ENCODE results near the gene NOL4L.
"Not testable (repeated sequence)": the region's sequence is repeated elsewhere in the genome, so short reads cannot be mapped to it uniquely, and the experiment has no call there.

Gene NOL4L

DNA sequence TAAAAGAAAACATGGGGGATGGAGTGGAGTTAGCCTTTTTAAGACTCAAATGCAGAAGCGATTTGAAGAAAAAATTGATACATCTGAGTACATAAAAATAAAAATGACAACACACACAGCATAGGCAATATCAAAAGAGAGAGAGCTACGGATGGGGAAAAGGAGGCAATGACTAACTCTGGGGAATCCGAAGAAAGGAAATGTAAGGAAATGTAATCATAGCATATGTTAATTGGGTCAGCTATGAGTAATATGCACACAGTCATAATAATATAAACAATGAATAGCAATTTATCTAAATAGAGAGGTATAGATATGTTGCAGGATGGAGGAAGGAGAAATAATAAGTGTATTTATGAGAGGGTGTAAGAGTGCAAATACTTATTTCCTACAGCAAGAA lies 83.4 kb downstream of the NOL4L start:
- DNase-seq: no peak

DNA sequence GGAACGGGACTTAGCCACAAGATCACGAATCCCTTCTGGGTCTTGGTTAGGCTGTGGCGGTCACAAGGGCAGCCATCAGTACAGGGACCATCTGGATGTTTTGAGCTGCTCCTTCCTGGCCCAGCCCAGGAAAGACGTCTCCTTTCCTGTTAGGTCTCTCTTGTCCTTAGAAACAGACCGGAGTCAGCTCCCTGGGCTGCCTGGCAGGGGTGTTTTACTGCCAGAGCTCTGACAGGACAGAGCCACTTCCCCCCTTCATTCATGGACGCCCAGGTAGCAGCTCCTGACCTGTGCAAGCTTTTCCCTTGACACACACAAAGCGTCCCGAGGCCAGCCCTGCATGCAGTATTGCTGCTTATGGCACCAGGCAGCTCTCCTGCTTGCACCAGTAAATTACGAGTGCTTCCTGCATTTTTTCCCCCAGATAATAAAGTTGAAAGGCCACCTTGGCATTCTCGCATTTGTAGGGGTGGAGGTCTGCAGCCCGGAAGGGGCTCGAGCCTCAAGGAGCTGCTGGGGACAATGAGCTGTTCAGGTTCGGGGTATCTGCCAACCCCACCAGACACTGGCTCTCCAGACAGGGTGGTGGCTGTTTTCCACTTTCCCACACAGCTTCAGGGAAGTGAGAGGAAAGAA lies 87.4 kb downstream of the NOL4L start:
- DNase-seq: no peak

DNA sequence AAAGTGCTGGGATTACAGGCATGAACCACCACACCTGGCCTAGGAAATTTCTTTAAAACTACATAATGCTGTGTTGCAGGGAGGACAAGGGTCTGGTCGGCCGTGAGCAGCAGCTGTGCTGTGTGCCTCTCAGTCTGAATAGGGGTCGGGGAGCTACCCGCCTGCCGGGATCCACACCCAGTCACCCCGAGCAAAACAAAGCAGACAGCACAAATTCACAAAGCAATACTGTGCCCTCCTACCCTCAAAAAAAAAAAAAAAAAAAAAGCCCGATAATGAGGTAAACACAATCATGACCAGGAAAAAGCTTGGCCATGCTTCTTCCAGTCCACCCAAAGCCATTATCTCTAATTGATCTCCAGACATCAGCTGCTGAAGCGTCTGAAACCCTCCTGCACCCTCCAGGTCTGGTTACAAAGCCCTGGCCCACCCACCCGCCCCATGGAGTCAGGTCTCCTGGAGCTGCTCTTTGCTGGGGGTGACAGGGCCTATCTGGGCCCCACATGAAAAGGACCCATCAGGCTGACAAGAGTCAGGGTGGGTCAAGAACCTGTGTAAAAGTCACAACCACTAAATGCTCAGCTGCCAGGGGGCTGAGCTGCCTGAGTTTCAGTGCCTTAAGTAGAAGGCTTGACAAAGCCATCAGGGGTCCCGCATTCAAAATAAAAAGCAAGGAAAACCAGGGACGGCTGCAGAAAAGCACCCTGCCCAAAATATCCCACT lies 88.2 kb downstream of the NOL4L start:
- no peak for DNase-seq

DNA sequence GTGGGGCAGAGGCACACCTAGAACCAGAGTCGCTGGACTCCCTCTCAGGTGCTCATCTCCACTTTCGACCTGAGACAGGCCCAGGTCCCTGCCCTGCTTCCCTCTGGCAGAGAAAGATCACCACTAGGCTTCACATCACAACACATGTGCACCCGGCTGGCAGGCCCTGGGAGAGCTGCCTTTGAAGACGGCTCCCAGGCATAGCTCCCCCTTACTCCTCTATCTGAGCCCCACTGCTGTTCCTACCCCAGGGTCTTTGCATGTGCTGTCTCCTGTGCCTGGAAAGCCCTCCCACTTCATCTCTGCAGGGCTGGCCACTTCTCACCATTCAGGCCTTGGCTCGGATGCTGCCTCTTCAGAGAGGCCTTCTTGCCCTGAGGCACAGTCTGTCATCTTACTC lies 89.2 kb downstream of the NOL4L start:
- no peak for DNase-seq

DNA sequence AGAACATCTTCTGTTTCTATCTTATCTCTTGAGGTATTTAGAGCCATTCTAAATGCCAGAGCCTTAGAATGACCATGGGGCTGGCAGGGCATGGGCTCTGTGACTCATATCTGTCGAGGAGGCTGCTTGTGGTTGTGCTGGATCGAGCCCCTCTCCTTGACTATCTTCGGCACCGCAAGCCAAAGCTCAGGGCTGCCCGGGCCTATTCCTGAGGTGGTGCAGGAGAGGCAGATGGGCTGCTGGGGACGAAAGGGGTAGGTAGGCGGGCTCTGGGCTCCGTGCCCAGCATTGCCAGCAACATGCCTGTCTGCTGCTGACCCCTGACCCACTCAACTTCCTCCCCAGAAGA lies 89.9 kb downstream of the NOL4L start:
- DNase-seq: no peak

DNA sequence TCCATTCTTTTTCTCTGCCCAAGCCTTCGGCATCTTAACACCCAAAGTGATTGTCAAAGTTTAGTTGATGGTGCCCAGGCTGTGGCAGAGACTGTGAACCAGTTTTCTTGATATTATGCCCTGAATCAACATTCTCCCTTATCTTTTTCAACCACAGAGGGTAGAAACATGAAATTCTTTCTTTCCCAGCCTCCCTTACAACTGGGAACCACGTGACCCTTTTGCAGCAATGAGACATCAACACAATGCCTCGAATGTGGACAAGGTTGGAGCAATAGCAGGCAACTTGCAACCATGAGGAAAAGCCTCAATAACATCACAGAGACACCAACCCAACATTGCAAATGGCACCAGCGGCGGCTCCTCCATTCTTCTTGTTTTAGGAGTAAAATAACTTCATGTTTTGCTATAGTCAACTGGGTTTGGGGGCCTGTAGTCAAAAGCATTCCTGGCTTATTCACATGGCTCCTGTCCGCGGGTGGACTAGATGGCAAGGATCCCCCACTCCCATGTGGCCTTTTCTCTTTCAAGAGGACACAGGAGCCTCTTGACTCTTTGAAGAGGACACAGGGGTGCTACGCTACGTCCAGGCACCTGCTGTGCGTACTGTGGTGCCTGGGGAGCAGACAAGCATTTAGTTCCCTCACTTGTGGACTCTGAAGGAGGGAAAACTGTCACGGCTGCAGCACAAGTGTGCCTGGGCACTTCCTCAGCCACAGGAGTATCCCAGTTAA lies 90.5 kb downstream of the NOL4L start:
- no peak for DNase-seq

DNA sequence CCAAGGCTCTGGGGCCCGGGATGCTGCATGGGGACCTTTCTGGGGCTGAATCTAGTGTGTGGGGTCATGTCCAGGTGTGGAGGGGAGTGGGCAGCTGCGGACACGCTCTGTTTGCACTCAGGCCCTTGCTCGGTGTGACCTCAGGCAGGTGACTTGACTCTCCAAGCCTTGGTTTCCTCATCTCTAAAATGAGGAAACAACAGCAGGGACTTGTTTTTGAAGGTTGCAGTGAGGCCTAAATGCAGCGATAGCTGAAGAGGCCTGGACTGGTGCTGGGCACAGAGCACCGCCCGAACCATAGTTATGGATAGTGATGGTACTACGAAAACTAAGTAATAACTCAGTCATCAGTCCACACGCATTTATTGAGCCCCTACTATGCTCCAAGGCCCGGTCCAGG lies 91.8 kb downstream of the NOL4L start:
- DNase-seq: no peak

DNA sequence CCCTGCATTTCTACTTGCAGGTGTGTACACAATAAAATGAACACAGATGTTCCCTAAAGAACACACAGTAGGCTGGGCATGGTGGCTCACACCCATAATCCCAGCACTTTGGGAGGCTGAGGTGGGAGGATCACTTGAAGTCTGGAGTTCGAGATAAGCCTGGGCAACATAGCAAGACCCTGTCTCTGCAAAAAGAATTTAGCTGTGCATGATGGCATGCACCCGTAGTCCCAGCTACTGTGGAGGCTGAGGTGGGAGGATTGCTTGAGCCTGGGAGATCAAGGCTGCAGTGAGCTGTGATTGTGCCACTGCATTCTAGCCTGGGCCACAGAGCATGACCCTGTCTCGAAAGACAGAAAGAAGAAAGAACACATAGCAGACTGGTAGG lies 93.4 kb downstream of the NOL4L start:
- DNase-seq: not testable (repeated sequence)

DNA sequence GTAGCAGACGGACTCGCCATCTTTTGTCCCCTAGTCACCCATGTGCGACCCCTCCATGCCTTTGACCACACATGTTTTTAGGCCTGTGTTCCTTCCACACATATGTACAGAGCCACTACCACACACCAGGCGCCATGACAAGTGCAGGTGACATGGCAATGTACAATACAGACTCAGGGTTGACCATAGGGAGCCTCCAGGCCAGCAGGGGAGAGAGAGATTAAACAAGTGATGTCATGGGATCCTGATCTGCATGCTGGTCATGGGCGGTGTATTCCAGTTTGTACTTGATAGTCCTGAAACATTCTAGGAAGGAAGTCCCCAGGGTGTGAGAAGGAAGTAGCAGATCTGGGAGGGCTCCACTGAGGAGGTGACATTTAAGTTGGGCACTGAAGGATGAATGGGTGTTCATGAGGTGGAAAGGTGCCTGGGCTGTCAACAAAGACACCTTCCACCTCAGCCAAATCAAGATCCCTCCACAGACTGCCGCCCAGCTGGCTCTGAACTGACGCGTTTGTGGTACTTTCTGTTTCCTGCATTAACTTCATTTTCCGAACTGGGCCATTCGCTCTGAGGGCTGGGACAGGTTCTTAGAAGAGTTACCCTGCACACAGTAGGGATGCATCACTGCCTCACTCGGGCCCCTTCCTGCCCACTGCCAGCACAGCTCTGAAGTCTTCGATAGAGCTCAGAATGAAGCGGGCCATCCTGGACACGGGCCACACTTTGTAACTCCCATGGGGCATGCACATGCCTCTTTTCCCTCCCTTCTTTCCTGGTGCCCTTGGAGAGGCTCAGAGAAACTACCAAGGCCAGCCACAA lies 94.0 kb downstream of the NOL4L start:
- no peak for DNase-seq

DNA sequence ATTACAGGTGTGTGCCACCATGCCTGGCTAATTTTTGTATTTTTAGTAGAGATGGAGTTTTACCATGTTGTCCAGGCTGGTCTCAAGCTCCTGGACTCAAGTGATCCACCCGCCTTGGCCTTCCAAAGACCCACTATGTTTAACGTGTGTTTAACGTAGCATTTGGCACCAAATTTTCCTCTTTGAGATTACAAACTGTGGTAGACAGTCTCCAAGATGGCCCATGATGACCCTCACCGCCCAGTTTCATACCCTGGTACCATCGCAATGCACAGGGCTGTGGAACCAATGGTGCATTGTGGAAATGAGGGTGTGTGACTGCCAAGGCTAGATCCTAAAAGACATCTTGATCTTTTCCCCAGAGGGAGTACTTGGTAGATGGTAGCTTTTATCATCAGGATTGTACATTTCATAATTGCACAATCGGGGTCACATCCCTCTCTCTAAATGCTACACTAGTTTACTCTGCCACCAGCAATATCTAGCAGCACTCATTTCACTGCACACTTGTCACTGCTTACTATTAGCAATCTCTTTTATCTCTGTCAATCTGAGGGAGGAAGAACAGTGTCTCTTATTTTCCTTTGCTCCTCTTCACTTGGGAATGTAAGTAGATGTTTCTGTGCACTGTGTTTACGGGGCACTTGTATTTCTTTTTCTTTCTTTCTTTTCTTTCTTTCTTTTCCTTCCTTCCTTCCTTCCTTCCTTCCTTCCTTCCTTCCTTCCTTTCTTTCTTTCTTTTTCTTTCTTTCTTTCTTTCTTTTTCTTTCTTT lies 96.9 kb downstream of the NOL4L start:
- DNase-seq: no peak

DNA sequence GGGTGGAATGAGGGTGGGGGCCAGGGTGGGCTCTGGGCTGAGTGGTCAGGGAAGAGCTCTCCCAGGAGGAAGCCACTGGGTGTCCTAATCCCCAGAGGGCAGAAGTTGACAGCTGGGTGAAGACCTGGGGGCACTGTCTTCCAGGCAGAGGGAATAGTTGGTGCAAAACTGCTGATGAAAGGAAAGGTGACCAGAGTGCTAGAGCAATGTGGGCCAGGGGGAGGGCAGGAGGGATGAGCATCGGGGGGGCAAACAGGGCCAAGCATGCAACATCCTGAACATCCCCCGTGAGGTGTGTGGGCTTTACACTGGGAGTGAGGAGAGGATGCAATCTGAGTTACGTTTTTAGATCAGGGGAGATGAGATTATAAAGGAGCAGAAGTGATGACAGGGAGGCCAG lies 97.8 kb downstream of the NOL4L start:
- no peak for DNase-seq

DNA sequence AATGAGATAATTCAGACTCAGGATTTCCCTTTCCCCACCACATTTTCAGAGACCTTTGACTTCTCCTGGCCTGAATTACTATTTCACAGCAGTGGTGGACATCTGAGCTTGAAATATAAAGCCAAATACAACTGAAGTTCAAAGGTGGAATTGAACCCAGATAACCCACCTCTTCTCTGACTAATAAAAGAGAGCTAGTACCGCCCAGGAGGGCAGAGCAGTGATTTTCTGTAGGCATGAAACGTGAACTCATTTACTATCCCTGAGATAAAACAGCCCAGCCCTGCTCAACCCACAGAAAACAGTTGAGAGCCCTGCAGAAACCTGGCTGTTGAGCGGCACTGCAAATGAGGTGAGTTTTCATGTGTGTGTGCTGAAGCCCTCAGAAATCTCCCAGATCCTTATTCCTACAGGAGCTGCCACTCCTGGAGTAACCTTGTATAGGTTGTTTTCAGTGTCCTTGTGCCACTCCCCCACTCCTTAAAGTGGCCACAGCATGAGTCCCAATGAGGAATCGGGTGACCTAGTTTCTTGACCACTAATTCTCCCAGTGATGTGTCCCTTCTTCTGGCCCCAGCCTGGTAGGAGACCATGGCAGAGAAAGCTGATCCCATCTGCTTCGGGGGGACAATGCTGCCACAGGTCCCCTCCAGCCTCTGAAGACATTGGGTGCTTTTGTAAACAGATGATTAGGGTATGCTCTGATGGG lies 99.2 kb downstream of the NOL4L start:
- DNase-seq: no peak

DNA sequence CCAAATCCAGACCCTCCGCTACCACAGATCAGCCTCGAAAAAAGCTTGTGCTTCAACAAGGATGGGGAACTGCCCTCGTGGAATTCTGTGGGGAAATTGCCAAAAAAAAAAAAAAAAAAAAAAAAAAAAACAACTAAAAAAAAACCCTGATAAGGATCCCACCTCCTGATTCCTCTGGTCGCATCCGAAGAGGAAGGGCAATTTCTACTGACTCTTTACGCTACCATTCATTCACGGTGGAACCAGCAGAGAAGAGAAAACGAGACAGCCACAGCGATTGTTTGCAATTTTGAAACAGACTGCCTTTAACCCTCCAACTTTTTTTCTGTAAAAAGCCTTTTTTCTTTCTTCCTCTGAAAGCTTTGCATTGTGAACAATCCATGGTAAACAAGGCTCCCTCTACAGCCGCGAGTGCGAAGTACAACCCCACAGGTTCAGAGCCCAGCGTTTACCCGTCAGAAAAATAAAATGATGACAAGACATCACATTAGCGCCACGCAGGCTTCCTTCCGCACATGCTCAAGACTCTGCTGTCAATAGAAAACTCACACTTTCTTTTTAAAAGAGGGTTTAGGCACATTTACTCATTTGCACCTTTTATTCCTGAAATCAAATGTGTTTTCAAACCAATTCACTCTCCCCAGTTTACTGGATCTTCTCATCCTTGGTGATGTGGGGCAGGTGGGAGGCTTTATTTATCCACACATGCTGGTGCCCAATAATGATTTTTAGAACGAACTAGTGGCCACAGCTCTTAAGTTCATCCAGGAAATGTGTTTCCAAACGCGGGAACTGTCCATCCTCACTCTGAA lies 100.0 kb downstream of the NOL4L start:
- DNase-seq: peak; percentile 21 to 62

DNA sequence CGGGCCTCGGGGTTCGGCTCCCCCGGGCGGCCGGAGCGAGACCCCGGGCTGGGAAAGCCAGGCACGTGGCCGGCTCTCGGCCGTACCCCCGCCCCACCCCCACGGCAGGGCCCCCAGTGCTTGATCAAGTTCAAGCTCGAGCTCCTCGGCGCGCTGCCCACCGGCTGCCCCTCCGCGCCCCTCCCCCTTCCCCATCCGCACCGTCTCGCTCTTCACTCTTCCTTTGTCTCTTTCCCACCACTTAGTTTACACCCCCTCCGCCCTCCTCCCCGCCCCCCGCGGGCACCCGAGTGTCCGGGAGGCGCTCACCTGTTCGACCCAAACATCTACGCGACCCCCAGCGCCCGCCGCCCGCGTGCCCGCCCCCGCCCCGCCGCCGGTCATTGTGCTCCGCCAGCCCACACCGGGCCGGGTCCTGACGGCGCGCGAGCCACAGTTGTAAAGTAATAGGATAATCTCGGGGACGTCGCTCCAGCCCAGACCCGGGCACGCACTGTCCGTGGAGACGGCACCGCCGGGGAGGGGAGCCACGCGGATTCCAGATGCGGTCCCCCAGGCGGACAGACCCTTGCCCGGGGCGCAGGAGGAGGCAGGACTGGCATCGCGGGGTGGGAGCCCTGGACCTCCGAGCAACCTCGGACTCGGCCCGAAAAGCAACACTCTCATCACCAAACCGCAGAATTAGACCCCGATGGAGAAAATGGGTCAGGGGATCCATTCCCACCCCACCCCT lies 100.7 kb downstream of the NOL4L start:
- DNase-seq: peak; percentile 7 to 10

DNA sequence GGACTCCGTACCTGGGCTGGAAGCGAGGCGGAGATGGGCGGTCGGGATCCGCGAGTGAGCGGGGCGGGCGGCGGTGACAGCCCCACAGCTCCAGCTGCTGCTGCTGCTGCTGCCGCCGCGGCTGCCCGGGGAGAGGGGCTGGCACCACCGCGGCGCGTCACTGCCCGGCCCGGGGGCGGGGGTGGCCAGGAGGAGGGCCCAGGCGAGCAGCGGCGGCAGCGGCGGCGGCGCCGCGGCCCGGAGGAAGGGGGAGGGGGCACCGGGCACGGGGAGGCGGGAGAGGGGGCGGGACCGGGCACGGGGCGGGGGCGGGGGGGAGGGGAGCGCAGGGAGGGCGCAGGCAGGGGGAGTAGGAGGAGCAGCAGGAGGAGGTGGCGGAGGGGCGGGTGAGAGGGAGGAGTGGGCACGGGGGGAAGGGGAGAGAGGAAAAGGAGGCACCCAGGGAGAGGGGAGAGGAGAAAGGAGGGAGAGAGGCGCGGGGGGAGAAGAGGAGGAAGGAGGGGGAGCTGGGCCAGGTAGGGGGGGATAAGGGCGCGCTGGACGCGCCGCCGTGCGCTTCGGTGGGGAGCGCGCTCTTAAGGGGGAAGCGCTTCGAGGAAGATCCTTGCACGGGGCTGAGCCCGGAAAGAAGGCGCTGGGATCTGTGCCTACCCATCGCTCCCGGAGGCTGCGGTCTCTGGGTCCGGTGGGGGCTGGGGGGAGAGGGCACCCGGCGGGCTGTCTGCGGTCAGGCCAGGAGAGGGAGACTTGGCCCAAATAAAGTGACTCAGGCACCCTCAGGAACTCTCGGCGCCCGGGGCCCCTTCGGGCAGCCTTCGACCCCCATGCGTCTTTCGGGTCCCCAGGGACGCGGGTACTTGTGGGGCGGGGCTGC lies 101.5 kb downstream of the NOL4L start:
- DNase-seq: peak; percentile 51 to 57

DNA sequence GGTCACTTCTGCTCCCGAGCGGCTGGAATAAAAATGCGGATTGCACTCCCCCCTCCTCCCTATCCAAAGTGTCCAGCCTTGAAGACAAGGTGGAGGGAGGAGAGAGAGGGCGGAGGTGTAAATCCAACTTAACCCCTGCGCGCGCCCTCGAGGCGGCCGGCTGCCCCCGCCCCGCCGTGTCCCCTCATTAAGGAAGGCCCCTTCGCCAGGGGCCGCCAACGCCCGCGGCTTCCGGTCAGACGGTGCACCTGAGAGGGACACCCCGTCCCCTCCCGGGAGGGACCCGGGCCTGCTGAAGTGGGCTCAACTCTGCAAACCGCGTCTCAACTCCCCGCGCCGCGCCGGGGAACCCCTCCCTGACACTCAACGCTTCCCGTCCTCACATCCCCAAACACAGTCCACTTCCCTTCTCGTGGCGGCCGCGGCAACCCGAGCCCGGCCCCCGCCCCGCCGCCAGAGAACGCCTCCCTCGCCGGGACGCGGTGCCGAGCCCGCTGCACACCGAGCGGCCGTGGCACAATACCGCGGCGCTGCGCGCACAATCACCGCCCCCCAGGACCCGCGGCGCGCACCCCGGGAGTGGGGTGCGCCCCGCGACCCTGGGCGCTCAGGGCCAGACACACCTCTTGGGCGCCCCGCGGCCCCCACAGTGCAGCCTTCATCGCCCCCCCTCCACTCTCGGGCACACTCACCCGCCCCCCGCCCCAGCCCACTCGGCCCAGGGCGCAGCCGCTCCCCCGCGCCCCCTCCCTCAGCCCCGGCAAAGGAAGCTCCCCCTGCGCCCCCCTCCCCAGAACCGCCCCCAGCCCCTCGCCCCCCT lies 102.5 kb downstream of the NOL4L start:
- DNase-seq: peak in 1 of 2 experiments; percentile 8

DNA sequence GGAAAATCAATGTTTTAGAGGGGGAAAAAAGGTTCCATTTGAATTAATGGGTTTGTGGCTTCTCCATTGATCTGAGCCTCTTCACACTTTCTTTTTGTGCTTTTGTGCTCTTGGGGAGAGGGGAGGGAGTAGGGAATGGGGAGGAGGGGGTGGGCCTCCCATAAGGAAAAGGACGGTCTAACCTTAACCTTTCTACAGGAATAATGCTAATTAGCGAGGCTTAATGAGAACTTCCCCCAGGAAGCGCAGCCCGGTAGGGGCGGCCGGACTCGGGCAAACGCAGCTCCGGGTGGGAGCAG lies 103.0 kb downstream of the NOL4L start:
- DNase-seq: no peak

DNA sequence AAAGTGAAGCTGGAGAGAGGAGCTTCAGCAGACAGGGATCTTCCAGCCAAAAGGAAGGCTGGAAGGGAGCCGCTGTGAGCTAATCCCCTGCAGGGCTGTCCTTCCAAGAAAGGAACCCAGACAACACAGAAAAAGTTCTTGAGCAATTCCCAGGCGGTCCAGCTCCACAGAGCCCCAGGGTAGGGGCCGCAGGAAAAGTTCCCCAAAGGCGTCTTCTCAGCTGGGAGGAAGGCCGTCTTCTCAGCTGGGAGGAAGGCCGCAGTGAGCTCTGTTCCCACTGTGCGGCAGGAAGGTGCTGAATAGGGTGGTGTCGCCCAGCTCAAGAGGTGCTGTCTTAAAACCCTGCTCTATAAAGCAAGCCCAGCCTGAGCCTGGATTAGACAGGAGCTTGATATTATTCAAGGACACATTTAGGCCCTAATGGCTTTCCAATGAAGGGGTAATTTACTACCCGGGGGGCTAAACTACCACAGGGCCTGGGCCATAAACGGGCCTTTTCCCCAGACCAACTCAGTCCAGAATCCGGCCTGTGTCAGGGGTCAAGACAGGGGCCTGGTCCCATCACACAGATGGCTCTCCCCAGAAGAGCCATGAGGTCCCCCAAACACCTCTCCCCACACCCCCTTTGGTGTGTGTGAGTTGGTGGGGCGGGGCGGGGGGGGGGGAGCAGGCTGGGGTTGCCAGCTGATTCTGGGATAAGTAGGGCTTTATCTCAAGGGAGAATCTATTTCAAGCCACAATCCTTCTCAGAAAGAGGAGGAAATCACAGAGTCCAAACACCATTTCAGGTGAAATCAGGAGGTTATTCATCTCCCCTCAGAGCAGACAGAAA lies 103.6 kb downstream of the NOL4L start:
- no peak for DNase-seq
